ENCODE data around the gene KSR1.

The KSR1 gene

GRCh38 chr17:27579304-27579703 is 123.1 kb downstream of the KSR1 start:
- no peak for TF ChIP-seq CTCF (IDR thresholded peaks at IDR 0.05; ENCODE audit: borderline replicate concordance, insufficient read depth, low read depth, low read length)

GRCh38 chr17:27579897-27580321 is 123.7 kb downstream of the KSR1 start:
- TF ChIP-seq CTCF (IDR thresholded peaks at IDR 0.05; ENCODE audit: borderline replicate concordance, insufficient read depth, low read depth, low read length): no peak
- H3K4me3 ChIP-seq (ENCODE audit: low read depth, low read length): no peak overlapping the region

More at GRCh38 chr17:27579304-27579703, 123.1 kb downstream of the KSR1 start:
- H3K4me3 ChIP-seq (ENCODE audit: low read depth, low read length): no peak overlapping the region

- H3K4me3 ChIP-seq (ENCODE audit: low read depth, low read length): no peak overlapping the region
- TF ChIP-seq CTCF (IDR thresholded peaks at IDR 0.05; ENCODE audit: borderline replicate concordance, insufficient read depth, low read depth, low read length): no peak
Observed at GRCh38 chr17:27581016-27581415, 124.8 kb downstream of the KSR1 start.

- no peak for TF ChIP-seq CTCF (IDR thresholded peaks at IDR 0.05; ENCODE audit: borderline replicate concordance, insufficient read depth, low read depth, low read length)
- no peak overlapping the region for H3K4me3 ChIP-seq (ENCODE audit: low read depth, low read length)
Observed at GRCh38 chr17:27582696-27583095, 126.4 kb downstream of the KSR1 start.

DNA sequence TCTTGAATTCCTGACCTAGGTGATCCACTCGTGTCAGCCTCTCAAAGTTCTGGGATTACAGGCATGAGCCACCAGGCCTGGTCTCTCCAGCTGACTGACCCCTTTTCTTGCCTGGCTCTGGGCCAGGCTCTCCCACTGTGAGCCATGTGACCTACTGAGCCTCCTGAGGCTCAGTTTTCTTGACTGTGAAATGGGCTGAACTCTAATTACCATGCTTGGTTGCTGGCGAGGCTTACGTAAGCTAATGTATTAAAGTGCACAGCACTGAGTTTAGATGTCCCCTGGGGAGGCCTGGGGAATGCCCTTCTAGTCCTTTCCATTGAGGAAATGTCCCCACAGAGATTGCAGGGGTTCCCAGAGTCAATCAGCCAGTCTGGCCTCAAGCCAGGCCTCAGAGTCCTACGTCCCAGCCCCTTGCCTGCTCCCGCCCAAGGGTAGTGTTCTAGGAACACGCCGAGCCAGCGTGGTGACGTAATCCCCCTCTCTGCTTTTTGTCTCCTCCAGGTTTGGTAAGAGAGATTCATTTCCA is 129.0 kb downstream of the KSR1 start:
- no peak for TF ChIP-seq CTCF (IDR thresholded peaks at IDR 0.05; ENCODE audit: borderline replicate concordance, insufficient read depth, low read depth, low read length)
- no peak overlapping the region for H3K4me3 ChIP-seq (ENCODE audit: low read depth, low read length)

GRCh38 chr17:27585792-27586191 is 129.5 kb downstream of the KSR1 start:
- TF ChIP-seq CTCF (IDR thresholded peaks at IDR 0.05; ENCODE audit: borderline replicate concordance, insufficient read depth, low read depth, low read length): no peak
- H3K4me3 ChIP-seq (ENCODE audit: low read depth, low read length): no peak overlapping the region

DNA sequence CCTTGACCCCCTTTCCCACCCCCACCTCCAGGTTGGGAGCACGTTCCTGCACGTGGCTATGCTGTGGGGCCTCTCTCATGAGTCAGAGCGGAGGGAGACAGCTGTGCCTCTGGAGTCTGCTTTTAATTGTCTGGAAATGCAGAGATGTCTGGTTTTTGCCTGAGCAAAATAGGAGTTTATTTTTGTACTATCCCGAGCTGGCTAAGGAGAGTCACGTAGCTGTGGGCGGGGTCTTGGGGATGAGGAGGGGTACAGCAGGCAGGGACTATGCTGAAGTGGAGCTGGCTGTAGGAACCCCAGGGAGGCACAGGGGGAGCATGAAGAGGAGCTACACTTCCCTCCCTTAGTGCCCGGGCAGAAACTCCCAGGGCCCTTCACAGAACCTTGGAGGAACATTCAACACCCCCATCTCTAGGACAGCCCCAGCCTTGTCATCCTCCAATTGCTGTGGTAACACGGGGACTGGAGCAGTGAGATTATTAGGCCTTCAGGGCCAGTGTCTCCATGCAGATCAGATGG is 130.0 kb downstream of the KSR1 start:
- no peak for TF ChIP-seq CTCF (IDR thresholded peaks at IDR 0.05; ENCODE audit: borderline replicate concordance, insufficient read depth, low read depth, low read length)
- no peak overlapping the region for H3K4me3 ChIP-seq (ENCODE audit: low read depth, low read length)

Measured in GM12875 (cell line).